Caco-2 (cell line): ENCODE results near the gene LHX3. TPM values are rescaled to one million over a fixed set of nuclear protein-coding genes. Genes with fewer than 3 reads are reported as not detected.

Experiments used
- BruUV-seq: library from RNA; stranded (reverse); fragments of 400-500 nt; replicated peaks from 2 replicates; lab custom pipeline; 2021; lab: Mats Ljungman, UMichigan
- CTCF ChIA-PET: fragments of 300-600 bp; sonication (Branson Sonifier 250); formaldehyde crosslinking; loops from one replicate; lab custom pipeline; 2022; ENCODE audit warnings: antibody characterized with exemption; lab: Charles Lee
- POLR2A ChIA-PET: fragments of 300-600 bp; sonication (Branson Sonifier 250); formaldehyde crosslinking; loops from one replicate; lab custom pipeline; 2022; ENCODE audit warnings: antibody characterized with exemption; lab: Charles Lee
- DNase-seq, 2 experiments: peaks; one replicate each; pipeline versions ENCODE4 v3.0.0 to v3.0.0-alpha.2; 2020 to 2022
- H3K27me3 ChIP-seq: replicated peaks from 2 replicates; pipeline ENCODE4 v1.6.0; 2011; ENCODE audit warnings: low read length; ENCODE audit not compliant: control insufficient read depth, insufficient read depth
- H3K36me3 ChIP-seq: 2 replicates; pipeline ENCODE4 v1.5.1; 2011; ENCODE audit warnings: low read length; ENCODE audit not compliant: control insufficient read depth, insufficient read depth
- H3K4me1 ChIP-seq: fragments of 250-450 bp; sonication (Bioruptor Pico); 2 replicates; pipeline ENCODE4 v1.5.1; 2020; ENCODE audit warnings: mild to moderate bottlenecking
- H3K4me3 ChIP-seq: 2 replicates; pipeline ENCODE4 v1.5.1; 2011; ENCODE audit warnings: low read depth, mild to moderate bottlenecking, control low read depth, low read length
- H3K9me3 ChIP-seq: fragments of 250-450 bp; sonication (Bioruptor Pico); 2 replicates; pipeline ENCODE4 v1.5.1; 2020; ENCODE audit warnings: mild to moderate bottlenecking, moderate library complexity
- H3K27ac Mint-ChIP-seq: one replicate; pipeline ENCODE4 v1.8.0; 2022; ENCODE audit warnings: mixed read lengths; ENCODE audit not compliant: unreplicated experiment
- H3K27me3 Mint-ChIP-seq: one replicate; pipeline ENCODE4 v1.8.0; 2022; ENCODE audit warnings: mixed read lengths; ENCODE audit not compliant: insufficient read depth, unreplicated experiment
- H3K36me3 Mint-ChIP-seq: one replicate; pipeline ENCODE4 v1.8.0; 2022; ENCODE audit warnings: mild to moderate bottlenecking, mixed read lengths; ENCODE audit not compliant: insufficient read depth, unreplicated experiment
- H3K4me1 Mint-ChIP-seq: one replicate; pipeline ENCODE4 v1.8.0; 2022; ENCODE audit warnings: low read depth, mixed read lengths; ENCODE audit not compliant: unreplicated experiment
- H3K4me3 Mint-ChIP-seq: one replicate; pipeline ENCODE4 v1.8.0; 2022; ENCODE audit warnings: mild to moderate bottlenecking, moderate library complexity, mixed read lengths; ENCODE audit not compliant: unreplicated experiment
- H3K9me3 Mint-ChIP-seq: one replicate; pipeline ENCODE4 v1.8.0; 2022; ENCODE audit warnings: mixed read lengths; ENCODE audit not compliant: unreplicated experiment
- intact Hi-C: fragments of 100-400 bp; cut with micrococcal nuclease; formaldehyde crosslinking; loops from one replicate; pipeline ENCODE4 v1.10.0; 2022; ENCODE audit not compliant: unreplicated experiment
- total RNA-seq: library from RNA; stranded (reverse); gene quantifications from 2 replicates; pipeline ENCODE4 v1.2.3, GENCODE V29; 2022
- TF ChIP-seq, protein P1 (sequence below), 2 experiments: fragments of 200-600 bp in 1 of 2; IDR thresholded peaks; 1 replicate in 1 of 2; 2 replicates in 1 of 2; pipeline versions ENCODE4 v1.5.1 to v1.8.0; 2011 to 2022; ENCODE audit warnings: antibody characterized with exemption in 1 of 2, control low read depth in 1 of 2, inconsistent platforms in 1 of 2, low read depth in 1 of 2, low read length in 1 of 2, mild to moderate bottlenecking in 1 of 2, moderate library complexity in 1 of 2; ENCODE audit not compliant: insufficient read depth in 1 of 2, severe bottlenecking in 1 of 2, unreplicated experiment in 1 of 2

The LHX3 gene
- total RNA-seq, 1 experiment from 2014 or later: 1.2 TPM

GRCh38 chr9:136198605-136199083 is 6.3 kb downstream of the LHX3 start:
- peaks cover 10% of the 10 kb centered on the region for H3K4me1 Mint-ChIP-seq
- Histone ChIP-seq H3K36me3 (no peaks in the 10 kb centered on the region), H3K27me3 (no peaks in the 10 kb centered on the region), H3K9me3 (no peaks in the 10 kb centered on the region), H3K4me3 (peak overlapping the region; percentile 21), H3K4me1 (peaks cover 17% of the 10 kb centered on the region)
- intact Hi-C loops: no loop called here
- POLR2A ChIA-PET: no interaction called here
- H3K4me3 Mint-ChIP-seq: peak overlapping the region; percentile 59
- DNase-seq: peak in 1 of 2 experiments; percentile 43
- no peaks in the 10 kb centered on the region for H3K9me3 Mint-ChIP-seq
- no TSS peak for BruUV-seq
- H3K36me3 Mint-ChIP-seq: peaks cover under 1% of the 10 kb centered on the region
- H3K27me3 Mint-ChIP-seq: no peaks in the 10 kb centered on the region
- CTCF ChIA-PET: no interaction called here
- H3K27ac Mint-ChIP-seq: no peak overlapping the region
- TF ChIP-seq, protein P1, sequence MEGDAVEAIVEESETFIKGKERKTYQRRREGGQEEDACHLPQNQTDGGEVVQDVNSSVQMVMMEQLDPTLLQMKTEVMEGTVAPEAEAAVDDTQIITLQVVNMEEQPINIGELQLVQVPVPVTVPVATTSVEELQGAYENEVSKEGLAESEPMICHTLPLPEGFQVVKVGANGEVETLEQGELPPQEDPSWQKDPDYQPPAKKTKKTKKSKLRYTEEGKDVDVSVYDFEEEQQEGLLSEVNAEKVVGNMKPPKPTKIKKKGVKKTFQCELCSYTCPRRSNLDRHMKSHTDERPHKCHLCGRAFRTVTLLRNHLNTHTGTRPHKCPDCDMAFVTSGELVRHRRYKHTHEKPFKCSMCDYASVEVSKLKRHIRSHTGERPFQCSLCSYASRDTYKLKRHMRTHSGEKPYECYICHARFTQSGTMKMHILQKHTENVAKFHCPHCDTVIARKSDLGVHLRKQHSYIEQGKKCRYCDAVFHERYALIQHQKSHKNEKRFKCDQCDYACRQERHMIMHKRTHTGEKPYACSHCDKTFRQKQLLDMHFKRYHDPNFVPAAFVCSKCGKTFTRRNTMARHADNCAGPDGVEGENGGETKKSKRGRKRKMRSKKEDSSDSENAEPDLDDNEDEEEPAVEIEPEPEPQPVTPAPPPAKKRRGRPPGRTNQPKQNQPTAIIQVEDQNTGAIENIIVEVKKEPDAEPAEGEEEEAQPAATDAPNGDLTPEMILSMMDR (IDR thresholded peaks at IDR 0.05; ENCODE audit: insufficient read depth in 1 of 2, low read depth in 1 of 2, low read length in 1 of 2, severe bottlenecking in 1 of 2, unreplicated experiment in 1 of 2): no peak

DNA sequence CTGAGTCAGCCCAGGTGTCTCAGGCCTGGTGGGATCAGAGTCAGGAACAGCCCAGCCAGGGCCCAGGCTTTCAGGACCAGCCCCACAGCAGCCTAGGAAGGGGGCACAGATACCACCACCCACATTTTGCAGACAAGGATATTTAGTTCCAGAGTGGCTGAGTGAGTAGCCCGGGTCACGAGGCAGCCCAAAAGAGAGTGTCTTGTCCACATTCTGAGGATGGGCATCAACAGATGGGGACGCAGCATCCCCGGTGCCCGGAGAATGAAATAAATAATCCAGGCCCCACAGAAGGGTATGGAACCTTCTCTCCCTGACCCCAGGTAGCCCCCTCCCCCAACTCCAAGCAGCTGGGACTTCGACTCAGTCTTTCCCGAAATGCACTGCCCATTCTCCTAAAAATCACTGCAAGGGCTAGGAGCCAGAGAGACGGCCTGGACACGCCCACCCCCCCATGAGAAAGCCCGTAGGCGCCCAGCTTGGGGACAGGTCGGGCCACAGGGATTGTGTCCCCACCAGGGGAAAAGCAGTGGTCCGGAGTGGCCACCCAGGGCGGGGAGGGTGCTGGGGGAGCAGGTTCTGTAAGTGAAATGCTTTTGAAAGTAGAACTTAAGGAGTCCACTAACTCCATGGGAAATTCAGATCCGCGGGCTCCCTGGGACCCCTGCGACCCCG is 6.9 kb downstream of the LHX3 start:
- H3K9me3 ChIP-seq: no peaks in the 10 kb centered on the region
- ChIA-PET CTCF (no interaction called here), POLR2A (no interaction called here)
- H3K27me3 Mint-ChIP-seq: no peaks in the 10 kb centered on the region
- TF ChIP-seq, protein P1 (IDR thresholded peaks at IDR 0.05; ENCODE audit: insufficient read depth in 1 of 2, low read depth in 1 of 2, low read length in 1 of 2, severe bottlenecking in 1 of 2, unreplicated experiment in 1 of 2): no peak
- H3K4me1 ChIP-seq: peaks cover 17% of the 10 kb centered on the region
- intact Hi-C loops: no loop called here
- peak overlapping the region; percentile 59 for H3K4me3 Mint-ChIP-seq
- no peaks in the 10 kb centered on the region for H3K36me3 Mint-ChIP-seq
- peaks cover 10% of the 10 kb centered on the region for H3K4me1 Mint-ChIP-seq
- H3K36me3 ChIP-seq: no peaks in the 10 kb centered on the region
- DNase-seq: no peak
- BruUV-seq: no TSS peak
- H3K9me3 Mint-ChIP-seq: no peaks in the 10 kb centered on the region
- peak overlapping the region; percentile 21 for H3K4me3 ChIP-seq
- no peaks in the 10 kb centered on the region for H3K27me3 ChIP-seq
- no peak overlapping the region for H3K27ac Mint-ChIP-seq

DNA sequence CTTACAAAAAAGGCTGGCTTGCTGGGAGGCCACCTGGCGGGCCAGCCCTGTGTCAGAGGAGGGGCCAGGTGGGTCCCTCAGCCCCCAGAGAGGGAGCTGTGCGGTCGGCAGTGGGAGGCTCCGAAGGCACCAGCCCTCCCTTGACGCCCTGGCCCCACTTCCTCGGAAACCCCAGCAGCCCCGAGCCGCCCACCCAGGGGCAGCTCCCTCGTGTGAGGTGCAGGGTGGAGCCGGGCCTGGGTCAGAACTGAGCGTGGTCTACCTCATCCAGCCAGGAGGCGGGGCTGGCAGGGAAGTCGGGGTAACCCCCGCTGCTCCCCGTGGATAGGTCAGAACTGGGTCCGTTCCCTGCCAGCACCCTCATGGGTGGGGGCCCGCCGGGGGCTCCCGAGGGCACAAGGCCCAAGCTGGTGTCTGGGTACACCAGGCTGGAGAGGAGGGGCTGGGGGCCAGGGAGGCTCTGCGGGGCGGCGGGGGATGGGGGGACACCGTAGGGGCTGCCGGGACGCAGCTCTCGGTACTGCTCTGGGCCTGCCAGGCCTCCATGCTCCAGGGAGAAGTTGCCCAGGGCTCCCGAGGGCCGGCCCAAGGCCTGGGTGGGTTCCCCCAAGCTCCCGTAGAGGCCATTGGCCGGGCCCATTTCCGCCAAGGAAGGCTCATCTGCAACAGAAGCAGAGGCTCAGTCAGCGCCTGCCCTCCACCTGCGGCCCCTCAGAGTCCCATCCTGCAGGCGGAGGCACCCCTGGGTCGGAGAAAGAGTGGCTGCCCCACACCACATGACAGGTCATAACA is 7.6 kb downstream of the LHX3 start:
- intact Hi-C loops: no loop called here
- ChIA-PET CTCF (no interaction called here), POLR2A (no interaction called here)
- H3K27ac Mint-ChIP-seq: peak overlapping the region; percentile 35
- Histone ChIP-seq H3K4me3 (no peak overlapping the region), H3K27me3 (no peaks in the 10 kb centered on the region), H3K4me1 (peaks cover 13% of the 10 kb centered on the region), H3K36me3 (no peaks in the 10 kb centered on the region), H3K9me3 (no peaks in the 10 kb centered on the region)
- TF ChIP-seq, protein P1 (IDR thresholded peaks at IDR 0.05; ENCODE audit: insufficient read depth in 1 of 2, low read depth in 1 of 2, low read length in 1 of 2, severe bottlenecking in 1 of 2, unreplicated experiment in 1 of 2): no peak
- DNase-seq: no peak
- H3K9me3 Mint-ChIP-seq: no peaks in the 10 kb centered on the region
- H3K36me3 Mint-ChIP-seq: no peaks in the 10 kb centered on the region
- peaks cover 10% of the 10 kb centered on the region for H3K4me1 Mint-ChIP-seq
- H3K27me3 Mint-ChIP-seq: no peaks in the 10 kb centered on the region
- no TSS peak for BruUV-seq
- peak overlapping the region; percentile 33 for H3K4me3 Mint-ChIP-seq
